CD4-positive, alpha-beta T cell treated with Interleukin-15 for 1 hour (primary cell): ENCODE data around the gene CTSW.
"Not testable (repeated sequence)": the region's sequence is repeated elsewhere in the genome, so short reads cannot be mapped to it uniquely, and the experiment has no call there.

Experiments used
- DNase-seq: peaks from one replicate; pipeline ENCODE4 v3.0.0-alpha.2; 2020

Gene CTSW

GRCh38 chr11:65886826-65887722, 7.4 kb downstream of the CTSW start:
- no peak for DNase-seq

DNA sequence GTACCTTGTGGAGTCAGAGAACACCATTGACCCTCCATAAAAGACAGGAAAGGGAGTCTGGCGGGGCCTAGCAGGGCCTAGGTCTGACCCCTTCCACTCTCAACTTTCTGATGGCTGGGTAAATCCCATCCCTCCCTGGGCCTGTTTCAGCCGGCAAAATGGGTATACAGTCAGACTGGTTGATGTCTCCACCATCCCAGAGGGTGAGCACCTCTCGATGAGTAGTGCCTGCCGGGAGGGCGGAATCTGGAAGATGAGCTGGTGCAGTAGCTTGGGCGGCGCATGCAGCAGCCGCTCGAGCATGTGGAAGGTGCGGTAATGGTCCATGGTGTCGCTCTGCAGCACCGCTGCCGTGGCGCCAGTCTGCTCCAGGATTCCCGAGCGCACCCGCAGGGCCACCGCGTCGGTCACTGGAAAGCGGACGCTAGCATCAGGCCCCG, 8.1 kb downstream of the CTSW start:
- no peak for DNase-seq

DNA sequence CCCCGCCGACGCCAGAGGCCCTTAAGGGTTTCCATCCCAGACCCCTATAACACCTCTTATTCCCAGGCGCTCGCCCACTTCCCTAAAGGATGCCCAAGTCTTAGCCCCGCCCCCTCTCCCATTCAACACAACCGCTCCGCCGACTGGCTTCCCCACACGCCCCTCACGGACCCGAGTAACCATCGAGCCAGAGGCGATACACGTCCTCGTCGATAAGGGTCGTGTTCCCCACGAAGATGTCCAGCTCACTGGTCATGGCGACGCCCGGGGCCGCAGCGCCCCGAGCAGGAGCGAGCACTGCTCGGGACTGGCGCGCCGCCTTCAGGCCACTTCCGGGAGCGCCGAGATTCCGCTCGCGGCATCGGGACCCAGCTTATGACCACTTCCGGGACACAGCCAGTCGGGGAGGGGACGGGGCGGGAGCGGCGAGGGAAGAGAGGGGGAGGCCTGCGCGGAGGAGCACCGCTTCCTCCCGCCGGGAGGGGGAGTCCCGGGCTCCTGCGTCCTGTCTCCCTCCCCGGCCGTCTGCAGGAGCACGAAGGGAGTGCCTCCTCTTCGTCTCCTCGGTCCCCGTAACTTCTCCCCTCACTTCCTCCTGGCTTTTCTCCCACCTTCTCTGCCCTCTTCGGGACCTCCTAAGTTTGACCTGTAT, 8.7 kb downstream of the CTSW start, which contains the start of gene FIBP:
FIBP (minus strand) TSS at position 309 of the 652 bp plus-strand sequence; CDS start at position 256, 53 bp downstream.
- peak; percentile 96 for DNase-seq

DNA sequence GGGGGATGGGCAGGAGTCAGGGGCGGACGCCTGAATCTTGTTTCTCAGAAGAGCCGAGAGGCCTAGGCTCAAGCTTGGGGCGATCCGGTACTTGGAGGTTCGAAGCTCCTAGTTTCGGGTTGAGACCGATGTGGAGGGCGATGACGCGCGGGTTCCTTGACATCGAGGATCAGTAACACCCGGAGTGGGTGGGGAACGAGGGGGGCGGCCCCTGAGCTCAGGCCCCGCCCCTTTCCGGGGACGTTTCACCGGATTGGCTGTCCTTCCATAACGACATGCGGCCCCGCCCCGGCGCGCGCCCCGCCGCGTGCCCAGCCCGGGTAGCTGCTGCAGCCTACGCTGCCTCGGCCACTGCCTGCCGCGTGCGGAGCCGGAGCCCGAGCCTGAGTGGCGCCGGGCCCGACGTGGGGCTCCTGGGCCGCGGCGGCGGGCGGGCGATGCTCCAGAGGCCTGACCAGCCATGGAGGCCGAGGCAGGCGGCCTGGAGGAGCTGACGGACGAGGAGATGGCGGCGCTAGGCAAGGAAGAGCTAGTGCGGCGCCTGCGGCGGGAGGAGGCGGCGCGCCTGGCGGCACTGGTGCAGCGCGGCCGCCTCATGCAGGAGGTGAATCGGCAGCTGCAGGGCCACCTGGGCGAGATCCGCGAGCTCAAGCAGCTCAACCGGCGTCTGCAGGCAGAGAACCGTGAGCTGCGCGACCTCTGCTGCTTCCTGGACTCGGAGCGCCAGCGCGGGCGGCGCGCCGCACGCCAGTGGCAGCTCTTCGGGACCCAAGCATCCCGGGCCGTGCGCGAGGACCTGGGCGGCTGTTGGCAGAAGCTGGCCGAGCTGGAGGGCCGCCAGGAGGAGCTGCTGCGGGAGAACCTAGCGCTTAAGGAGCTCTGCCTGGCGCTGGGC, 10.9 kb downstream of the CTSW start, which contains the start of gene CCDC85B:
CCDC85B (plus strand) TSS at position 350 of the 895 bp plus-strand sequence; CDS start at position 461, 111 bp downstream.
- peak; percentile 98 for DNase-seq

- DNase-seq, result no peak
Observed at GRCh38 chr11:65891219-65892136, 11.8 kb downstream of the CTSW start.

DNA sequence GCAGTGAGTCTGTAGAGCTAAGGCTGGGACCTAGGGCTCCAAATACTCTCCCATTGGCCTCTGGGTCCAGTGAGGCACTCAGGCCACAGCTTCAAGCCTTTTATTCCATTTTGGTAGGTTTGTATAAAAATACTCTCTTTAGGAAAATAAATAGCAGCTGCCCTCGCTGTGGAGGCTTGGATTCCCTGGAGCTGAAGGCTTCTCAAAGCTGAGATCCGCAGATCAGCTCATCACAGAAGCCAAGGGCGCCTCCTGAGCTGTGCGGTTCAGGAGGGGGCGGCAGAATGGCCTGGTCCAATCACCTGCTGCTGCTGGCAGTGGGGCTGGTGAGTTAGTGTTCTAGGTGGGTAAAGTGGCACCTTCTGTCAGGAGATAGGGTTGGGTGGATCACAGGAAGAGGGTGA, 12.5 kb downstream of the CTSW start:
- not testable (repeated sequence) for DNase-seq

GRCh38 chr11:65892661-65893317, 13.2 kb downstream of the CTSW start:
- no peak for DNase-seq

- peak; percentile 53 for DNase-seq
Observed at GRCh38 chr11:65894034-65894591, 14.5 kb downstream of the CTSW start.

DNA sequence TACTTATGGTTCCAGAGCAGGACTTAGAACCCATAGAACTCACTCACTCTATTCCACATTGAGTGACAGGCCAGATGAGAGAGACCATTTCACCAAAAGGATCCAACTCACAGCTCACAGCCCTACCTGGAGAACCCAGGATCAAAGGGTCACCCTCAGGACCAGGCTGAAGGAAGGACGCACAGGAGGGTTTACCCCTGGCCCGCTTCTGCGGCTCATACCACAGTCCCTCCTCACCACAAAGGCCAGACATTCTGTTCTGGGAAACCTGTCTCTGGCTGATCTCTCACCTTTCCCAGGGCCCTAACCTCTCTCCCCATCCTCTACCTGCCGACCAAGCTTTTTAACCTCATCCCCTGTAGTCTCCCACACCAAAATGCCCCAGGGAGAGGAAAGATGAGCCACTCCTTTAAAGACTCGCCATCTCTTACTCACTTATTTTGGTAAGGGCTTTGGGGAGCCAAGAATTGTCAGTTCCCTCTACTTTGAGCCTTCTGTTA, 15.9 kb downstream of the CTSW start:
- DNase-seq, result no peak

GRCh38 chr11:65896034-65896999, 16.7 kb downstream of the CTSW start:
- no peak for DNase-seq

- no peak for DNase-seq
Observed at GRCh38 chr11:65897020-65897471, 17.4 kb downstream of the CTSW start.

- no peak for DNase-seq
Observed at GRCh38 chr11:65898656-65899355, 19.2 kb downstream of the CTSW start.

DNA sequence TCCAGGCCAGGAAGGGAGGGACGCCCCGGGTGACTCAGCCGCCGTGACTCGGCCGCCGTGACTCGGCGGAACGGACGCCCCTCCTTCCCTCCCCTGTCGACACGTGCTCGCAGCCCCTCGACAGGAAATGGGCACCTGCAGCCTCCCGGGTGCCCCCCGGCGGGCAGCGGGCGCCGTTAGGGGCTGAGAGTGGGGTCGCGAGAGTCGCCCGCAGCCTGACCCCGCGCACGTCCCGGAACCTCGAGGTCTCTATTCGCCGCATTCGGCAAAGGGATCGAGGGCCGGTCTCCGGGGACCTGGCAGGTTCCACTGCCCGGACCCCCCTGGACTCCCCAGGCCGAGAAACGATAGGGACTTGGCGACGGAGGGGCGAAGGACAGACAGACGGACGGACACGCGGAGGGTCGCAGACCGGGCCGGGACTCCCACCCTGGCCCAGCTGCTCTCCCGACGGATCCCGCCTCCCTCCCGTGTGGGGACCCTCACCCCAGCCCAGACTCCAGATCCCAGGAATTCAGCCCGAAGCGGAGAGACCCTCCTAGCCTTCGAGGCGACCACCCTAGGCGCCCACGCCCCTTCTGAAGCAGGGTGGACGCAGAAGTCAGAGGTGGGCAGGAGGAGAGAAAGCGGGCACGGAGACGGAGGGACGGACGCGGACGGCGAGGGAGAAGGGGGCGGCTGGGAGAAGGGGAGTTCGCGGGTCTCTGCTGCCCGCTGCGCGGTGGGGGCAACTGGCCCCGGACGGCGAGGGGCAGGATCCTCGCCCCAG, 19.9 kb downstream of the CTSW start:
- DNase-seq, result peak; percentile 66

- peak; percentile 98 for DNase-seq
Observed at GRCh38 chr11:65900125-65900898, 20.7 kb downstream of the CTSW start, which contains the start of gene FOSL1. Gene FOSL1, minus strand, starts transcription at chr11:65900388. Its CDS starts 49 bp downstream, at chr11:65900339.

GRCh38 chr11:65900899-65901180, 21.2 kb downstream of the CTSW start:
- DNase-seq, result no peak

- DNase-seq, result no peak
Observed at GRCh38 chr11:65903068-65903481, 23.4 kb downstream of the CTSW start.

- DNase-seq, result no peak
Observed at GRCh38 chr11:65903715-65904114, 24.1 kb downstream of the CTSW start.
